ENCODE results near the gene TERB1.

- TF ChIP-seq CTCF (IDR thresholded peaks at IDR 0.05; ENCODE audit: poor library complexity) (no peak), EZH2 (IDR thresholded peaks at IDR 0.05; ENCODE audit: borderline replicate concordance) (no peak), EZH2phosphoT487 (IDR thresholded peaks at IDR 0.05; ENCODE audit: low read depth, severe bottlenecking, unreplicated experiment) (no peak)
These were observed 55.3 kb downstream of the TERB1 start for GRCh38 chr16:66746048-66746447.

All from hepatocyte (in vitro differentiated cells).